Posterior cingulate gyrus (tissue), 11 donors: ENCODE data around the gene TJP3.
"Not testable (repeated sequence)": the region's sequence is repeated elsewhere in the genome, so short reads cannot be mapped to it uniquely, and the experiment has no call there.

ENCODE experiments used
- DNase-seq, 10 donors: peaks; one replicate each; pipeline versions ENCODE4 v3.0.0 to v3.0.0-alpha.2; 2020 to 2021; ENCODE audit warnings: mixed read lengths in 3 of 10
- intact Hi-C: fragments of 100-400 bp; cut with DNase I; formaldehyde crosslinking; loops from one replicate; pipeline ENCODE4 v1.15.1; 2023

Gene TJP3

DNA sequence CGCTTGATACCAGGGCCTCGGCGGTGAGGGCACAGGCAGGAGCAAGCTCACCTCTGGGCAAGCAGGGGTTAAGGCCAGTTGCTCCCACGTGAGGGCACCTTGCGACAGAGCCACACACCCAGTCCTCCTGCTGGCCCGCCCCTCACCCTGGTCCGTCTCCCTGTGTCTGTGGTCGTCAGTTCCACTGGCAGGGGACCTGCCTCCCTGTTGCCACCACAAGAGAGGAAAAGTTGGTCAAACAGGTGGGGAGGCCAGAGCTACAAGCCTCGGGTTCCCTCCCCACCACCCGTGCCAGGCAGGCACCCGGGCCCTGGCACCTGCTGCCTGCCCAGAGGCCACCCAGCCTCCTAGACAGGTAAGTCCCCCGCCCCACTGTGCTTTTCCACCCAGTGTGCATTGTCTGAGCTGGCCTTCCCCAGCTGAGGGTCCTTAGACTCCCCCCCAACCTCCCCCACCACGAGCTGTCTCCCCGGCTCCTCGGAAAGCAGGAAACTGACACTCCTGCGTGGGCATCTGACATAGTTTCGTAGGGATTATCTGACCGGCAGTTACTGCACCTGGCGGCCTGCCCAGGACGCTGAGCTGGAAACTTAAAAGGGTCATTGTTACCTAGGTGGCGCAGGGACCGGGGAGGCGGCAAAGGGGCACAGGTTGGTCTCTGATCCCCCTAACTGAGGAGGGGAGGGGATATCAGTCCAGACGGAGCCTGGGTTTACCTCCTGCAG is at the start of gene TJP3:
Gene TJP3 (plus strand): TSS at position 178 of the 725 bp plus-strand sequence. CDS start 20,049 bp downstream, outside the sequence.
- intact Hi-C loops = no loop called here
- DNase-seq = no peak

- intact Hi-C loops = no loop called here
- DNase-seq = no peak
Observed at GRCh38 chr19:3658870-3659745, 49.1 kb upstream of the TJP3 start.

- no peak for DNase-seq
Observed at GRCh38 chr19:3659746-3660112, 48.5 kb upstream of the TJP3 start.

DNA sequence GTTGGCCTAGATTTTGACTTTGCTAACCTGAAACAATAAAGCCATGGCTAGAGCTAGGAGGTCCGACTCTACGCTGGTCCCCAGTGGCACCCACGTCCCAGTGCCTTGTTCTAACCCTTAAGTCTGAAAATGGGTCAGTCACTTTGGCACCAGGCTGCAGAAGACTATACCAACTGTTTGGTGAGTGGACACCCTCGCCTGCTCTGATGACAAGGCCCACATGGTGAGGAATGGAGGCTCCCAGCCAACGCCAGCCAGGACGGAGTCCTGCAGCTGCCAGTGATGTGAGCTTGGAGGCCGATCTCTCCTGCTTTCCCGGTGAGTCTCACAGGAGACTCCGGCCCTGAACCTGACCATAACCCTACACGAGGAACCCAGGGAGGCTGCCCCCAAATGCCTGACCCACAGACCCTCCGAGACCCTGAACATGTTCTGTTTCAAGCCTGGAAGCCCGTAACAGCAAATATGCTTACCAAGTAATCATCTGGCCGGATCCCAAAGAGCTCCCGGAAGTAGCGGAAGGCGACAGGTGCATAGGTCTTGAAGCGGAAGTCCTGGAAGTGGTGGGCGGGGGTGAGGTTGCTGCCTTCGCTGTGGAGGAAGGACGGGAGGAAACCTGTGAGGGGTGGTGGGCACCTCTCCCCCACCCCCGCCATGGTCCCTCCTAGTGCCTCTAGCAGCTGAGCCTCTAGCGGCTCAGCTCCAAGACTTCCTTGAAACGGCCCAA is 47.5 kb upstream of the TJP3 start:
- intact Hi-C loops = no loop called here
- peak in 1 of 10 donors; percentile 89 for DNase-seq

More at GRCh38 chr19:3659746-3660112, 48.5 kb upstream of the TJP3 start:
- intact Hi-C loops = no loop called here

DNA sequence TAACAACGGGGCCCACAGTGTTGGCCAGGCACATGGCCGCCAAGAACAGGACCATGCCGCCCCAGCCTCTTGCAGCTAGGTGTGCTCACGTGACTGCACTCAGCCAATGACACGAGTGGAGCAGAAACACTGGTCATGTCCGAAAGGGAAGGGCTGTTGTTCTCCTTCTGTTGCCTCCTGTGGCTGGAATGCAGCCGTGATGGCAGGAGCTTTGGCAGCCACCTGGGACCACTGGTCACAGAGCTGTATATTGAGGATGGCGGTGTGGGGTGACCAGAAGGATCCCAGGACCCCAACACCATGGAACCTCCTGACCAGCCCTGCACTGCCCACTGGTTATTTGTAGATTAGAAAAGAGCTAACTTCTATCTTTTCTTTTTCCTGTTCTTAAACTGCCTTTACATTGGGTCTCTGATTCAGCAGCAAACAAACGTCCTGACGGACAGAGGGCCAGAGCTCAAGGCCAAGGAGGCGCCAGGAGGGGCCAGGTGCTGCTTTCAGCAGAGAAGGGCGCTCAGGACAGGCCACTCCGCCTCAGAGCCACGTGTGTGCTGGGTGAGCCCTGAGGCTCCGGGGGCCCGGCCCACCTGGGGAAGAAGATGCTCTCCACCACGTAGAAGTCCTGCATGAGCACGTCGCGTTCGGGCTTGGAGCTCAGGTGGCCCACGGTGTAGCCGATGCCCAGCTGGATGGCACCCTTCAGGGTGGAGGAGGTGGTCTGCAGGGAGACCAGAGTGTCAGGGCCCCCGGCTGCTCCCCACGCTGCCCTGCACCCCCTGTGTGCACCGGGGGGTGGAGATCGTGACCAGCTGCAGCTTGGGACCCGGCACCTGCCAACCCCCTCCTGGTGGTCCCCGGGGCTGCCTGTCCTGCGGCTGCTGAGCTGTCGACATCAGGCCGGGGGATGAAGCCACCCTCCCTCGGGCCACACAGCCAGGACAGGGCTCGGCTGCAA is 46.6 kb upstream of the TJP3 start:
- DNase-seq = no peak
- intact Hi-C loops = no loop called here

DNA sequence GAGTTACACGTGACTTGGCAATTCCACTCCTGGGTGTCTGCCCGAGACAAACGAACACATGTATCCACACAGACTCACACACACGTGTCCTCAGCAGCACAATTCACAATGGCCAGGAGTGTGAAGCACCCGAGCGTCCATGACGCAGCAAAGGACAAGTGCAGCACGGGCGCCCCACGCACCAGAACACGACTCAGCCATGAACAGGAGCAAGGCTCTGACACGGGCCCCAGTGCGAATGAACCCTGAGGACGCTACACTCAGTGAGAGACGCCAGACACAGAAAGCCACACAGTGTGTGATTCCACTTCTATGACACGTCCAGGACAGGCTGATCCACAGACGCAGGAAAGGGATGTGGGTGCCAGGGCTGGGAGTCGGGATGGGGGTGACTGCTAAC is 44.3 kb upstream of the TJP3 start:
- DNase-seq = no peak
- intact Hi-C loops = no loop called here

DNA sequence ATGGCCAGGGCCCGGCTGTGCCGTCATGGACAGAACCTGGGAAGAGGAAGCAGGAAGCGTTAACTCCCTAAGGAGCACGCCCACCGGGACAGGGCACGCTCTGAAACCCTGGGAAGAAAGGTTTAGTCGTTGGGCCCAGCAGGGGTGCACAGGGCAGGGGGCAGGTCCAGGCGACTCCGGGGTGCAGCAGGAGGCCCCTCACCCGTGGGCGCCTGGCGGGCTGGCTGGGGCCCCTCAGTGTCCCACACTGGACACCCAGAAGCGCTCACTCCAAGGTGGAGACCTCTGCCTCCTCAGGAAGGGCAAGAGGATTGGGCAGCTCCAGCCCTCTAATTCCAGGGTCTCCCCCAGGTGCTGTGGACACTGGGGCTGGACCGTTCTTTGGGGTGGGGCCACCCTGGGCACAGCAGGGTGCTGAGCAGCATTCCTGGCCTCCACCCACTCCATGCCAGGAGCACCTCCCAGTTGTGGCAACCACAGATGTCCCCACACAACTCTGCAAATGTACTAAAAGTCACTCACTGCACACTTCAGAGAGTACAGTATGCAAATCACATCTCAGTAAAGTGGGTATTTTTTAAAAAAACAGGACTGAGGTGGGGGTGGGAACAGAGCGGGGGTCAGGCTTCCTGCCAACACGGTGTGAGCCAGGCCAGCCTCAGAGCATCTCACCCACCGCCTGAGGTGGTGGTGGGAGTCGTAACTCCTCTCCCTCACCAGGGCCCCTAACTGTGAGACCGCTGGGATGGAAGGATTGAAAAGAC is 43.1 kb upstream of the TJP3 start:
- intact Hi-C loops = no loop called here
- no peak for DNase-seq

GRCh38 chr19:3665681-3666544 is 42.3 kb upstream of the TJP3 start:
- intact Hi-C loops = loop anchor here (2.0 kb wide), 1 partner anchor 35 kb away; the partner anchor contains the start of gene PIP5K1C
- peak; percentile 49 to 95 (median 78) for DNase-seq

DNA sequence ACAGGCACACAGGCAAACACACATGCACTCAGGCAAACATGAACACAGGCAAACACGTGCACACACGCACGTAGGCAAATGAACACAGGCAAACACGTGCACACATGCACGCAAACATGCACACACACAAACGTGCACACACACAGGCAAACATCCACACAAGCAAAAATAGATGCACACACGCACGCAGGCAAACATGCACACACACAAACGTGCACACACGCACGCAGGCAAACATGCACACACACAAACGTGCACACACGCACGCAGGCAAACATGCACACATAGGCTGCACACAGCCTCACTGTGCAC is 41.7 kb upstream of the TJP3 start:
- intact Hi-C loops = loop anchor here (2.0 kb wide), 1 partner anchor 34 kb away; the partner anchor contains the start of gene PIP5K1C
- DNase-seq = not testable (repeated sequence)

- DNase-seq = no peak
- intact Hi-C loops = loop anchor here (2.0 kb wide), 1 partner anchor 34 kb away; the partner anchor contains the start of gene PIP5K1C
Observed at GRCh38 chr19:3667037-3667638, 41.0 kb upstream of the TJP3 start.

DNA sequence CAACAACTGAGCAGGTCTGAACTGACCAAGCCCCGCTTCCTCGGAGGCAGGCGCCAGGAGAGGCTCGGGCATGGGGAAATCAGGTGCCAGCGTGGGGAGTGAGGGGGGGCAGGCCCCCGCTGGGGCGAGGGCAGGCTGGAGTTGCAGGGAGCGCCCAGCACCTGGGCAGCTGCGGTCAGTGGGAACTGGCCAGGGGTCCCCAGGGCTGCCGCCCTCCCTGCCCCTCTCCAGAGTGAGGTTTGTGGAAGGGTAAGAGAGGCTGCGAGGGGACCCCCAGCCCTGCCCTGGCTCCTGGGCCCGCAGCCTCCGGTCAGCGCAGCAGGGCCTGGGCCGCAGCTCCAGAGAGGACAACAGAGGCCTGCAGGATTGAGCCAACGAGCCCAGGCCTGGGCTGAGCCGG is 40.4 kb upstream of the TJP3 start:
- intact Hi-C loops = loop anchor here (2.0 kb wide), 1 partner anchor 33 kb away; the partner anchor contains the start of gene PIP5K1C
- DNase-seq = no peak

DNA sequence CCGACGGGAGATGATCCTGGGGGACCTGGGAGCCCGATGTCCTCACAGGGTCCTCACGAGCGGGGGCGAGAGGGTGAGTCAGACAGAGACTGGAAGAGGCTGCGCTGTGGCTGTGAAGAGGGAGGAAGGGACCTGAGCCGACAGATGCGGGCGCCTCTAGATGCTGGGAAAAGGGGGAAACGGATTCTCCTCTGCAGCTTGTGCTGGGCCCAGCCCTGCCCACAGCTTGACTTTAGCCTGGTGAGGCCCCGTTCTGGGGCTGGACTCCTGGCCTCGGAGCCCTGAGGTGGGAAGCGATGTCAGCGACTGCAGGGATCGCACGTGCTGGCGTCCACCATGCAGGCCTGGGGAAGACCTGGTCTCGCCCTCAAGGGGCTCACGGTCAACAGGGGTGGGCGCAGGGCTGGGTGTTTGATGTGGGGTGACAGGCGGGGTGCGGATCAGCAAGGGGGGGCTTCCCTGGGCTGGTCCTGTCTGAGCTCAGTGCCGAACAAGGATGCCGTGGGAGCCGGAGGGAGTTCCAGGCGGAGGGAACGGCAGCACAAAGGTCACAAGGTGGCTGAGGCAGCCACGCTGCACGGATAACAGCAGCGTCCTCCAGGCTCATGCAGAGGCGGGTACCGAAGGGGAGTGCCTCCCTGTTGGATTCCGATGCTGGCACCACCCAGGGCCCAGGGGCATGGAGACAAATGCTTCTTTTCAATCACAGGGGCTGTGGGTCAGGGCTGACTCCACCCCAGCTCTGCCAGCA is 39.7 kb upstream of the TJP3 start:
- peak in 6 of 10 donors; percentile 45 to 93 (median 78) for DNase-seq
- intact Hi-C loops = no loop called here

- no peak for DNase-seq
- intact Hi-C loops = no loop called here
Observed at GRCh38 chr19:3669082-3669946, 38.9 kb upstream of the TJP3 start.

GRCh38 chr19:3669947-3670795 is 38.0 kb upstream of the TJP3 start:
- intact Hi-C loops = no loop called here
- DNase-seq = peak in 1 of 10 donors; percentile 44
